Stomach (tissue), 4 donors: ENCODE results near the gene SQSTM1.

Source experiments
- POLR2A ChIP-seq, 4 donors: fragments of 450-650 bp; IDR thresholded peaks; one replicate each; pipeline ENCODE4 v1.6.1; 2016; ENCODE audit warnings: antibody characterized with exemption in 4 of 4, control low read depth in 2 of 4, mild to moderate bottlenecking in 1 of 4, moderate library complexity in 1 of 4
- POLR2AphosphoS5 ChIP-seq, 3 donors: sonication (generic); formaldehyde crosslinking; IDR thresholded peaks; one replicate each; pipeline ENCODE4 v1.6.1; 2016; ENCODE audit warnings: antibody characterized with exemption in 3 of 3

GRCh38 chr5:179830818-179831468, 10.2 kb downstream of the SQSTM1 start:
- TF ChIP-seq POLR2AphosphoS5 (IDR thresholded peaks at IDR 0.05), result no peak
- TF ChIP-seq POLR2A (IDR thresholded peaks at IDR 0.05), result no peak
